Occipital lobe (tissue), 2 donors: ENCODE data around the gene ITM2C. TPM values are rescaled to one million over a fixed set of nuclear protein-coding genes. Genes with fewer than 3 reads are reported as not detected.

Experiments used
- DNase-seq: peaks from one replicate; lab custom pipeline; 2025; lab: John Stamatoyannopoulos, UW
- total RNA-seq: library from RNA; depleted of rRNA; stranded (reverse); fragments of >200 nt; gene quantifications from one replicate; pipeline ENCODE4 v1.2.3, GENCODE V29; 2014

Gene ITM2C
- total RNA-seq = 112 TPM

GRCh38 chr2:230864605-230865306 is at the start of gene ITM2C:
TSS of gene ITM2C (plus strand) at chr2:230864942. CDS start at chr2:230865026, 84 bp downstream.
- DNase-seq = peak; percentile 72

GRCh38 chr2:230815088-230815487 is 49.7 kb upstream of the ITM2C start:
- DNase-seq = no peak

- no peak for DNase-seq
Observed at GRCh38 chr2:230816735-230817134, 48.0 kb upstream of the ITM2C start.

GRCh38 chr2:230819433-230819832 is 45.3 kb upstream of the ITM2C start:
- no peak for DNase-seq

- DNase-seq = no peak
Observed at GRCh38 chr2:230821261-230821990, 43.3 kb upstream of the ITM2C start.

GRCh38 chr2:230821991-230822520 is 42.7 kb upstream of the ITM2C start:
- DNase-seq = no peak

GRCh38 chr2:230823264-230823964 is 41.3 kb upstream of the ITM2C start:
- no peak for DNase-seq

- DNase-seq = peak; percentile 28
Observed at GRCh38 chr2:230824406-230824978, 40.2 kb upstream of the ITM2C start.

GRCh38 chr2:230825354-230825753 is 39.4 kb upstream of the ITM2C start:
- no peak for DNase-seq

- DNase-seq = no peak
Observed at GRCh38 chr2:230827774-230828271, 36.9 kb upstream of the ITM2C start.

- DNase-seq = no peak
Observed at GRCh38 chr2:230828272-230828961, 36.3 kb upstream of the ITM2C start.

- DNase-seq = no peak
Observed at GRCh38 chr2:230829293-230829692, 35.4 kb upstream of the ITM2C start.

GRCh38 chr2:230829959-230830358 is 34.8 kb upstream of the ITM2C start:
- DNase-seq = no peak

- no peak for DNase-seq
Observed at GRCh38 chr2:230830428-230830827, 34.3 kb upstream of the ITM2C start.

- no peak for DNase-seq
Observed at GRCh38 chr2:230840301-230840700, 24.4 kb upstream of the ITM2C start.

- DNase-seq = no peak
Observed at GRCh38 chr2:230842473-230842872, 22.3 kb upstream of the ITM2C start.

- DNase-seq = no peak
Observed at GRCh38 chr2:230843132-230843531, 21.6 kb upstream of the ITM2C start.

GRCh38 chr2:230846360-230846759 is 18.4 kb upstream of the ITM2C start:
- DNase-seq = no peak

GRCh38 chr2:230847883-230848388 is 16.8 kb upstream of the ITM2C start:
- DNase-seq = peak; percentile 70

- no peak for DNase-seq
Observed at GRCh38 chr2:230849633-230850357, 14.9 kb upstream of the ITM2C start.
